Colonic mucosa (tissue), 4 donors: ENCODE data around the gene KCND3. TPM values are rescaled to one million over a fixed set of nuclear protein-coding genes. Genes with fewer than 3 reads are reported as not detected.

Experiments
- DNase-seq: peaks from one replicate; pipeline ENCODE4 v3.0.0-alpha.2; 2020
- H3K27ac ChIP-seq: fragments of 200-600 bp; one replicate; pipeline ENCODE4 v1.8.0; 2021
- H3K27me3 ChIP-seq: fragments of 200-600 bp; one replicate; pipeline ENCODE4 v1.8.0; 2021
- H3K36me3 ChIP-seq: fragments of 200-600 bp; one replicate; pipeline ENCODE4 v1.8.0; 2021
- H3K4me1 ChIP-seq: fragments of 200-600 bp; one replicate; pipeline ENCODE4 v1.8.0; 2021; ENCODE audit warnings: mild to moderate bottlenecking
- H3K4me3 ChIP-seq: fragments of 200-600 bp; one replicate; pipeline ENCODE4 v1.8.0; 2021
- H3K9ac ChIP-seq, 2 donors: one replicate each; pipeline ENCODE4 v1.7.0; 2013; ENCODE audit warnings: control low read depth in 2 of 2, low read depth in 2 of 2, low read length in 2 of 2
- H3K9me3 ChIP-seq: fragments of 200-600 bp; one replicate; pipeline ENCODE4 v1.8.0; 2021
- intact Hi-C: fragments of 100-400 bp; cut with DNase I; formaldehyde crosslinking; loops from one replicate; pipeline ENCODE4 v1.14.1; 2022
- total RNA-seq, 2 donors: library from RNA; stranded (reverse); fragmentation: NEBNext Ultra II Directional in 1 of 2; extraction: Animal tissue kit (Norgen Biotek cat#: 25700) in 1 of 2; gene quantifications; one replicate each; pipeline ENCODE4 v1.2.1, GENCODE V29; 2021
- TF ChIP-seq, protein P1 (sequence below): fragments of 200-600 bp; IDR thresholded peaks from one replicate; pipeline ENCODE4 v1.8.0; 2022; ENCODE audit warnings: antibody characterized with exemption, mild to moderate bottlenecking
- donor health status: healthy.
- donor health status: DM: no; HTN: no; CAD: no.
- donor health status: DM: no; HTN: no; CAD: no.

KCND3 gene
- total RNA-seq, 2 donors from 2014 or later = 0.94 to 3.5 TPM

DNA sequence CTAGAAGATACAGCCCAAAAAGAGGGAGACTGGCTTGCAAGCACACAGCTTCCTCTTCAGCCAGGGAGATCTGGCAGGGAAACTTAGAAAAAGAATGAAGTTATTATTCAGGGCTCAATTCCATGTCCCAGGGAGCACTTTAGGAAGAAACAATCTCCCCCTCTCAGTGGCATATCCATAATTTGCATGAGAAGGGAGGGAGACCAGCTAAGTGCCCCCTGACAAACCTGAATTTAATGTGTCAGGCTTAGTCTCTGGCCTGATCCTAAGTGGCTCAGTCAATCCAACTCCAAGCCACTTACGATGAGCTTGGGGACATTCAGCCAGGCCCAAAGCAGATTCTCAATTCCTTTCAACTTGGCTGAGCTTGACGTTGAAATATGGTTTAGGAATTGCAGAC, 17.7 kb upstream of the KCND3 start:
- H3K9ac ChIP-seq = no peak overlapping the region
- DNase-seq = no peak
- no peaks in the 10 kb centered on the region for H3K36me3 ChIP-seq
- H3K4me1 ChIP-seq = no peaks in the 10 kb centered on the region
- no peak overlapping the region for H3K27ac ChIP-seq
- intact Hi-C loops = no loop called here
- H3K27me3 ChIP-seq = no peaks in the 10 kb centered on the region
- H3K9me3 ChIP-seq = no peaks in the 10 kb centered on the region
- no peak overlapping the region for H3K4me3 ChIP-seq
- TF ChIP-seq, protein P1, sequence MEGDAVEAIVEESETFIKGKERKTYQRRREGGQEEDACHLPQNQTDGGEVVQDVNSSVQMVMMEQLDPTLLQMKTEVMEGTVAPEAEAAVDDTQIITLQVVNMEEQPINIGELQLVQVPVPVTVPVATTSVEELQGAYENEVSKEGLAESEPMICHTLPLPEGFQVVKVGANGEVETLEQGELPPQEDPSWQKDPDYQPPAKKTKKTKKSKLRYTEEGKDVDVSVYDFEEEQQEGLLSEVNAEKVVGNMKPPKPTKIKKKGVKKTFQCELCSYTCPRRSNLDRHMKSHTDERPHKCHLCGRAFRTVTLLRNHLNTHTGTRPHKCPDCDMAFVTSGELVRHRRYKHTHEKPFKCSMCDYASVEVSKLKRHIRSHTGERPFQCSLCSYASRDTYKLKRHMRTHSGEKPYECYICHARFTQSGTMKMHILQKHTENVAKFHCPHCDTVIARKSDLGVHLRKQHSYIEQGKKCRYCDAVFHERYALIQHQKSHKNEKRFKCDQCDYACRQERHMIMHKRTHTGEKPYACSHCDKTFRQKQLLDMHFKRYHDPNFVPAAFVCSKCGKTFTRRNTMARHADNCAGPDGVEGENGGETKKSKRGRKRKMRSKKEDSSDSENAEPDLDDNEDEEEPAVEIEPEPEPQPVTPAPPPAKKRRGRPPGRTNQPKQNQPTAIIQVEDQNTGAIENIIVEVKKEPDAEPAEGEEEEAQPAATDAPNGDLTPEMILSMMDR = no peak

DNA sequence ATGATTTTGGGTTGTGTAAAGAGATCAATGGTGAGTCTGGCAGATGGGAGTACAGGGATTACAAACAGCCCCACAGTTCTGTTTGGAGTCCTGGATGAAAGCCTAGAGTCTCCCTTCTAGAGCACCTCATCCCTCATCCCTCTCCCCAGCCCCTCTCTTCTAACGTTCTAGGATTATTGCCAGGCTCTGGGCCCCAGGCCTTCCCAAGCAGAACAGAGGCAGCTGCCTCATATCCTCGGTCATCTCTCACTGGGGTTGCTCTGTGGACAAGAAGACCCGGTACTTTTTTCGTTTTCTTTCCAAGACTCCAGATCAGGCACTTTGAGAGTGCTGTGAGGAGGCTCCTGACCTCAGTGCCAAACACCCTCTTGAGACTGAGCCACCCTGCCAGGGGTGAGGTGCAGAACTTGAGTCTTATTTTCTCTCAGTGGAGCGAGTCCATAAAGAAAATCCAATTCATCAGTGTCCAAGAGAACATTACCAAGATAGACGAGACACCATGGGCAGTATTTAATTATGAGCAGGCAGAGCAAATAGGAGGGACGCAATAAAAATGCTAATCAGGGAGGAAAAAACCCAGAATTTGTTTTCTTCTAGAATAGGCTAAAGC, 17.1 kb upstream of the KCND3 start:
- H3K4me1 ChIP-seq = no peaks in the 10 kb centered on the region
- no peak for DNase-seq
- no peaks in the 10 kb centered on the region for H3K36me3 ChIP-seq
- H3K27me3 ChIP-seq = no peaks in the 10 kb centered on the region
- no peak overlapping the region for H3K9ac ChIP-seq
- TF ChIP-seq, protein P1 = no peak
- no peaks in the 10 kb centered on the region for H3K9me3 ChIP-seq
- intact Hi-C loops = no loop called here
- no peak overlapping the region for H3K4me3 ChIP-seq
- no peak overlapping the region for H3K27ac ChIP-seq

DNA sequence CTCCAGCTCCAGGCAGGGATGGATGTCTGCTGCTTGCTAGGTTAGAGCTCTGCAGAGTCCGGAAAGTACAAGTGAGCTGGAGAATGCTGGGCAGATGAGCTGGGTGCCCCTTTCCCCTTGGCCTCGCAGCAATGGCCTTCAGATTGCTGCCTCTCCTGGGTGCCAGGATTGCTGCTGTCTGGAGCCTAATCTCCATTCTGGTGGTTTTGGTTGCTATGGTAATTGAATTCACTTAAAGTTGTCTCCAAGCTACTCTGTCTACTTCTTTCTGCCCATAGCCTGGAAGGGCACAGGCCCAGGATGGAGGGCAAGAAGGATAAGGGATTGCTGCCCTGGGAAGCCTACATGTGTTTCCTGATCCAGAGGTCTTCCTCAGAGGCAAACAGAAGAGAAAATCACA, 14.6 kb upstream of the KCND3 start:
- intact Hi-C loops = no loop called here
- no peak for DNase-seq

DNA sequence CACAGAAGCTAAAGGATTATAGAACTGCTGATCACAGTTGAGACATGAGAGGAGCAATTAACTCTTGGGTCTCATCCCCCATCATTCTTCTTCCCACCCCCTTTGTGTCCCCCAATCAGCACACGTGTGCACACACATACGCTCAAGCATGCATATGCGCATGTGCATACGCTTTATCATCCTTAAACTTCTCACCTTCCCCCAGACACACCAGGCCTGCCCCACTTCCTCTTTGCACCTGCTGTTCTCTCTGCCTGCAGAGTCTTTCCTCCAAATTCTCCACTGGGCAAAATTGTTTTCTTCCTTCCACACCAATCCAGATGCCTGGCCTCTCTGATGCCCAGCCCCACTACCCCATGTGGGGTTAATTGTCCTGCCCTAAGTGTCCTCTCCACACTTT, 13.0 kb upstream of the KCND3 start:
- no peak overlapping the region for H3K9ac ChIP-seq
- H3K4me3 ChIP-seq = no peak overlapping the region
- no peaks in the 10 kb centered on the region for H3K4me1 ChIP-seq
- no peak overlapping the region for H3K27ac ChIP-seq
- no peaks in the 10 kb centered on the region for H3K27me3 ChIP-seq
- no peak for DNase-seq
- H3K36me3 ChIP-seq = no peaks in the 10 kb centered on the region
- no peaks in the 10 kb centered on the region for H3K9me3 ChIP-seq
- TF ChIP-seq, protein P1 = no peak
- intact Hi-C loops = no loop called here

More for the DNA sequence above, 14.6 kb upstream of the KCND3 start:
- H3K4me1 ChIP-seq = no peaks in the 10 kb centered on the region
- H3K27me3 ChIP-seq = no peaks in the 10 kb centered on the region
- H3K27ac ChIP-seq = no peak overlapping the region
- no peak overlapping the region for H3K4me3 ChIP-seq
- no peaks in the 10 kb centered on the region for H3K9me3 ChIP-seq
- TF ChIP-seq, protein P1 = no peak
- H3K36me3 ChIP-seq = no peaks in the 10 kb centered on the region
- H3K9ac ChIP-seq = no peak overlapping the region

DNA sequence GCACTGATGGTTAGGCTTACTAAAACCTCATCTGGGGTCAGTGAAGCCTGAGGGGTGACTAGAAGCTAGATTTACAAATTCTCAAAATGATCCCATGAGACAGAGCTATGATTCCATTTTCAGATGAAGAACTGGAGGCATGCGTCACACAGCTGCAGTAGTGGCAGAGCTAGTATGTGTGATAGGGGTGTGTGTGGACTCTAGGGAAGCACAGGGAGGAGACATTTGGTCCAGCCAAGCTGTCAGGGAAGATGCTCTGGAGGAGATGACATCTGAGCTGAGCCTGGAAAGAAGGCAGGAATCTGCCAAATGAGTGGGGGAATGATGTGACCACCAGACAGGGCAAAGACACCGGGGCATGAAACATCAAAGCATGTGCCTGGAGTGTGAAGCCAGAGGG, 12.0 kb upstream of the KCND3 start:
- intact Hi-C loops = no loop called here
- H3K27me3 ChIP-seq = no peaks in the 10 kb centered on the region
- H3K9ac ChIP-seq = no peak overlapping the region
- H3K9me3 ChIP-seq = no peaks in the 10 kb centered on the region
- H3K4me1 ChIP-seq = no peaks in the 10 kb centered on the region
- DNase-seq = no peak
- no peak overlapping the region for H3K27ac ChIP-seq
- TF ChIP-seq, protein P1 = no peak
- H3K4me3 ChIP-seq = no peak overlapping the region
- H3K36me3 ChIP-seq = no peaks in the 10 kb centered on the region
